ENCODE measurements around the gene PIK3CG. TPM values are rescaled to one million over a fixed set of nuclear protein-coding genes. Genes with fewer than 3 reads are reported as not detected.
"Not testable (repeated sequence)": the region's sequence is repeated elsewhere in the genome, so short reads cannot be mapped to it uniquely, and the experiment has no call there.

The PIK3CG gene
- total RNA-seq, 1 donor from 2014 or later = 2.6 TPM

GRCh38 chr7:106887421-106887820 lies 22.3 kb downstream of the PIK3CG start:
- no peak for DNase-seq (ENCODE audit: low read depth in 2 of 2)

- no peak for DNase-seq (ENCODE audit: low read depth in 2 of 2)
Measured at GRCh38 chr7:106888204-106888603, 23.1 kb downstream of the PIK3CG start.

GRCh38 chr7:106890952-106891351 lies 25.9 kb downstream of the PIK3CG start:
- no peak for DNase-seq (ENCODE audit: low read depth in 2 of 2)

GRCh38 chr7:106891548-106892410 lies 26.7 kb downstream of the PIK3CG start:
- DNase-seq (ENCODE audit: low read depth in 2 of 2) = no peak

- DNase-seq (ENCODE audit: low read depth in 2 of 2) = no peak
Measured at GRCh38 chr7:106893591-106893990, 28.5 kb downstream of the PIK3CG start.

DNA sequence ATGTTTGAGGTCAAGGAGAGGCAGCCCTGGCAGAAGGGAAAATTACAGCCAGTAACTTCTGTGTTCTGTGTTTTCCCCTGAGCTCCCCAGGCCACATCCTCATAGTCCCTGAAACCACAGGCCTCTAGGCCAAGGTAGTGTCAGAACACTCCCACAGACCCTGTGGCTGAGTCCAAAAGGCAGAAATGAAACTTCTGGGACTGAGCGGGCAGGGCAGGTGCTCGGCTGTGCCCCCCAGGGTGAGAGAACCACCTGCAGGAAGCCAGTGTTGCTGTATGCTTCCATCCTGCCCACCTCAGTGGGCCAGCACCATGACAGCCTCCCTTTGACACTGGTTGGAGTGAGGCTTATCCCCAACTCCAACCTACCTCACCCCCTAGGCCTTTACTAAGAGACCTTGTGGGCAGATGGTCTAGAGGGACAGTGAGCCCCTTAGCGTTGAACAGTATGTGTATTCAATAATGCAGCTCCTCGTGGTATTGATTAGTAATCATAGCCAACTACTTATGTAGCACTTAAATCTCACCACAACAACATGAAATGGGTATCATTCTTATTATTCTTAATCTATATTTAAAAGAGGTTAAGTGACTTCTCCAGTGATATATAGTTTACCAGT lies 30.3 kb downstream of the PIK3CG start:
- DNase-seq (ENCODE audit: low read depth in 2 of 2) = no peak

DNA sequence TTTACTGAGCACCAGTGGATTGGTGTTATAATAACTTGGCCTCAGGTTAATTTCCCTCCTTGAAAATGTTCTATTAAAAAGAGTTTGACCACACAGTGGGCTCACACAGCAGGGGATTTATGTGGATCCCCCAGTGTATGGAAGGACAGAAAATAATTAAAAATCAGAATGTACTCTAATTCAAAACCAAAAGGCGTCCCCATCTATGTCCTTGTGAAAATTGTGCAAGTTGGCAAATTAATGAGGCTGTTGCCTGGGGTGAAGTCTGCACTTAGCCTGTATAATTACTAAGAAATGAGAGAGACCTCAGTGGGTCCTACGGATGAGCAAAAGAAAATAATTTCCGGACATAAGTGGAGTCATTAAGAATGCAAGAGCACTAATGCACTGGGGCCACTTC lies 31.1 kb downstream of the PIK3CG start:
- DNase-seq (ENCODE audit: low read depth in 2 of 2) = no peak

- DNase-seq (ENCODE audit: low read depth in 2 of 2) = not testable (repeated sequence)
Measured at GRCh38 chr7:106897553-106897952, 32.5 kb downstream of the PIK3CG start.

- DNase-seq (ENCODE audit: low read depth in 2 of 2) = not testable (repeated sequence)
Measured at GRCh38 chr7:106898967-106899366, 33.9 kb downstream of the PIK3CG start.

GRCh38 chr7:106901828-106902441 lies 36.9 kb downstream of the PIK3CG start:
- DNase-seq (ENCODE audit: low read depth in 2 of 2) = no peak

- no peak for DNase-seq (ENCODE audit: low read depth in 2 of 2)
Measured at GRCh38 chr7:106905734-106906133, 40.7 kb downstream of the PIK3CG start.

- no peak for DNase-seq (ENCODE audit: low read depth in 2 of 2)
Measured at GRCh38 chr7:106911959-106912358, 46.9 kb downstream of the PIK3CG start.

DNA sequence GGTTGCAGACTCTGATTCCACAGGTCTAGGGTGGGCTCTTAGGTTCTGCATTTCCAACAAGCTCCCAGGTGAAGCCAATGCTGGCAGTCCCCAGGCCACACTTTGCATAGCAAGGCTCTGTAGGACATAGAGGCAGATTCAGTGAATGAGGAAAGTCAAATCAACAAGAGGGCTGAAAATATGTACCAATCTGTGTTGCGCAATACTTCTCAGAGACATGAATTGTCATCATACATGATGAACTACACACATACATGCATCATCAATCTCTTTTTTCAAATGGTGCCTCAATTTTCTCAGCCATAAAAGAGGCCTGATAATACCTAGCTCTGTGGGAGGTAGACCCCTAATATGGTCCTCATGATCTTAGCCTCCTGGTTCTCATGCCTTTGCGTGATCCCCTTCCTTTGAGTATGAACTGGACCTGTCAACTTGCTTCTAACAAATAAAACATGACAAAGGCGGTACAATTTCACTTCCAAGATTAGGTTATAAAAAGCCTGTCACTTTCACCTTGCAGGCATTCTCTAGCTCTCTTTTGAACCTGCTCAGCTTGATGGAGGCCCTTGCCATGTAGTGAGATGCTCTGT lies 49.0 kb downstream of the PIK3CG start:
- DNase-seq (ENCODE audit: low read depth in 2 of 2) = no peak

DNA sequence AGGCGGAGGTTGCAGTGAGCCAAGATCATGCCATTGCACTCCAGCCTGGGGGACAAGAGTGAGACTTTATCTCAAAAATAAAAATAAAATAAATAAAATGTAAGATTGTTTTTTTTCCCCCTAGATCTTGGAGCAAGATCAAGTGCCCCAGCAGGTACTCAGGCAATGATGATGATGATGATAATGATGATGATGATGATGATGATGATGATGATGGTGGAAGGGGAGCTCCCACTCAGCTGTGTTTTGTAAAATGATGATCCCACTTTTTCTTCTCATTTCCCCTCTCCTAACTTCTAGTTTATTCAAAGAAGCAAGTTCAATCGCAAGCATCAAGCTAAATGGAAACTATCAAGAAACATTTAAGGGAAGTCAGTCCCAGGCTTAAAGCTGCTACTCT lies 50.3 kb downstream of the PIK3CG start:
- DNase-seq (ENCODE audit: low read depth in 2 of 2) = no peak

GRCh38 chr7:106915873-106916272 lies 50.8 kb downstream of the PIK3CG start:
- no peak for DNase-seq (ENCODE audit: low read depth in 2 of 2)

GRCh38 chr7:106916679-106917078 lies 51.6 kb downstream of the PIK3CG start:
- DNase-seq (ENCODE audit: low read depth in 2 of 2) = no peak

GRCh38 chr7:106918991-106919390 lies 53.9 kb downstream of the PIK3CG start:
- DNase-seq (ENCODE audit: low read depth in 2 of 2) = no peak

- DNase-seq (ENCODE audit: low read depth in 2 of 2) = not testable (repeated sequence)
Measured at GRCh38 chr7:106924468-106924867, 59.4 kb downstream of the PIK3CG start.

DNA sequence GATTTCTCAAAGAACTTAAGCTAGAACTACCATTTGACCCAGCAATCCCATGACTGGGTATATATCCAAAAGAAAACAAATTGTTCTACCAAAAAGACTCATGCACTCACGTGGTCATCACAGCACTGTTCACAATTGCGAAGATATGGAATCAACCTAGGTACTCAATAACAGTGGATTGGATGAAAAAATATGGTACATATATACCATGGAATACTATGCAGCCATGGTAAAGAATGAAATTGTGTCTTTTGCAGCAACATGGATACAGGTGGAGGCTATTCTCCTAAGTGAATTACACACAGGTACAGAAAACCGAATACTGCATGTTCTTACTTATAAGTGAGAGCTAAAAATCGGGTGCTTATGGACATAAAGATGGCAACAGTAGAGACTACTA lies 61.8 kb downstream of the PIK3CG start:
- DNase-seq (ENCODE audit: low read depth in 2 of 2) = no peak

DNA sequence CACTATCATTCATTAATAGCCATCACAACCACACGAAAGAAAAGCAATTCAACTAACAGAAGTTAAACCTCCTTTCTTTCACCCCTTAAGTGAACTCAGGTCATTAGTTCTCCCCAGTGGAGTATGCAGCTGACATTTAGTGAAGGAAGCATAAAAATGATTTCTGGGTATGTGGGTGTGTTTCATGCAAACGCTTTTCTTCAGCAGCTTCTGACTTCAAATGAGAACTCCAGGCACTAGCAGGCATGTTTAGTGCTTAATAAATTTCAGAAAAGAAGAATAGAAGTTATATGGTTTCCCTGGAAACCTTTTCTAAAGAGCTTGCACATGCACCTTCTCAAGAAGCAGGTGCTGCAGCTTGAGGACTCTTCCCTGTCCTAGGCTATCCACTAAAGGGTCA lies 62.5 kb downstream of the PIK3CG start:
- no peak for DNase-seq (ENCODE audit: low read depth in 2 of 2)

DNA sequence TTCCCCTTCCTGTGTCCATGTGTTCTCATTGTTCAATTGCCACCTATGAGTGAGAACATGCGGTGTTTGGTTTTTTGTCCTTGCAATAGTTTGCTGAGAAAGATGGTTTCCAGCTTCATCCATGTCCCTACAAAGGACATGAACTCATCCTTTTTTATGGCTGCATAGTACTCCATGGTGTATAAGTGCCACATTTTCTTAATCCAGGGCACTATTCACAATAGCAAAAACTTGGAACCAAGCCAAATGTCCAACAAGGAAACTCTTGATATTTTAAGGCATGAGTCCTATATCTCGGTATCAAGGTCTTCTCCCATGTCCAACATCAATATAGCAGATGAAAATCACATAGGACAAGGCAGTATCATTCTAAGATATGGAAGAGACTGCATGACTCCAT lies 64.5 kb downstream of the PIK3CG start:
- DNase-seq (ENCODE audit: low read depth in 2 of 2) = not testable (repeated sequence)

DNA sequence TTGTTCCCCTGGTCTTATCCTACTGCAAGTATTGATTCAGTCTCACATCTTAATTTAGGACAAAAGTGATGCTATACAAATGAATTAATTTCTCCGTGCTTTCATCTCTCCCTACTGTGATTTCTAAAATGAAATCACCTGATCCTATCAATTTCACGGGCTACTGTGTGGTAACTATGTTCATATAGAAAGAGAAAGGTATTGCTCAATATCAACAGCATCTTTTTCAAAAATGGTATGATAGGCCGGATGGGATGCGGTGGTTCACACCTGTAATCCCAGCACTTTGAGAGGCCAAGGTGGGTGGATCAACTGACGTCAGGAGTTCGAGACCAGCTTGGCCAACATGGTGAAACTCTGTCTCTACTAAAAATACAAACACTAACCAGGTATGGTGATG lies 71.2 kb downstream of the PIK3CG start:
- DNase-seq (ENCODE audit: low read depth in 2 of 2) = no peak
